ENCODE data around the gene HAT1.

- TF ChIP-seq POLR2AphosphoS5 (IDR thresholded peaks at IDR 0.05) (no peak), POLR2A (IDR thresholded peaks at IDR 0.05; ENCODE audit: low read depth) (no peak), EP300 (IDR thresholded peaks at IDR 0.05) (no peak)
- TF ChIP-seq, protein P1, sequence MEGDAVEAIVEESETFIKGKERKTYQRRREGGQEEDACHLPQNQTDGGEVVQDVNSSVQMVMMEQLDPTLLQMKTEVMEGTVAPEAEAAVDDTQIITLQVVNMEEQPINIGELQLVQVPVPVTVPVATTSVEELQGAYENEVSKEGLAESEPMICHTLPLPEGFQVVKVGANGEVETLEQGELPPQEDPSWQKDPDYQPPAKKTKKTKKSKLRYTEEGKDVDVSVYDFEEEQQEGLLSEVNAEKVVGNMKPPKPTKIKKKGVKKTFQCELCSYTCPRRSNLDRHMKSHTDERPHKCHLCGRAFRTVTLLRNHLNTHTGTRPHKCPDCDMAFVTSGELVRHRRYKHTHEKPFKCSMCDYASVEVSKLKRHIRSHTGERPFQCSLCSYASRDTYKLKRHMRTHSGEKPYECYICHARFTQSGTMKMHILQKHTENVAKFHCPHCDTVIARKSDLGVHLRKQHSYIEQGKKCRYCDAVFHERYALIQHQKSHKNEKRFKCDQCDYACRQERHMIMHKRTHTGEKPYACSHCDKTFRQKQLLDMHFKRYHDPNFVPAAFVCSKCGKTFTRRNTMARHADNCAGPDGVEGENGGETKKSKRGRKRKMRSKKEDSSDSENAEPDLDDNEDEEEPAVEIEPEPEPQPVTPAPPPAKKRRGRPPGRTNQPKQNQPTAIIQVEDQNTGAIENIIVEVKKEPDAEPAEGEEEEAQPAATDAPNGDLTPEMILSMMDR (IDR thresholded peaks at IDR 0.05) = no peak
These were observed 8.1 kb downstream of the HAT1 start for GRCh38 chr2:171930385-171930784.
